ENCODE results near the gene ATP11C.

ATP11C gene

GRCh38 chrX:139758809-139759208 is 174.0 kb downstream of the ATP11C start:
- Histone ChIP-seq H3K4me1 (ENCODE audit: insufficient read depth, low read length) (no peaks in the 10 kb centered on the region), H3K4me3 (ENCODE audit: low read length) (no peak overlapping the region), H2AFZ (ENCODE audit: low read depth, low read length) (no peak overlapping the region), H3K36me3 (ENCODE audit: insufficient read depth, low read length) (peaks cover 2% of the 10 kb centered on the region), H3K27me3 (ENCODE audit: insufficient read depth, low read length) (no peaks in the 10 kb centered on the region), H3K9me3 (ENCODE audit: low read length) (peaks cover 7% of the 10 kb centered on the region)

GRCh38 chrX:139758250-139758649 is 174.6 kb downstream of the ATP11C start:
- no peak overlapping the region for H3K4me3 ChIP-seq (ENCODE audit: low read length)
- H3K36me3 ChIP-seq (ENCODE audit: insufficient read depth, low read length), result peaks cover 2% of the 10 kb centered on the region
- H3K4me1 ChIP-seq (ENCODE audit: insufficient read depth, low read length), result no peaks in the 10 kb centered on the region
- no peak overlapping the region for H2AFZ ChIP-seq (ENCODE audit: low read depth, low read length)
- peaks cover 7% of the 10 kb centered on the region for H3K9me3 ChIP-seq (ENCODE audit: low read length)
- H3K27me3 ChIP-seq (ENCODE audit: insufficient read depth, low read length), result no peaks in the 10 kb centered on the region

- H3K36me3 ChIP-seq (ENCODE audit: insufficient read depth, low read length), result no peaks in the 10 kb centered on the region
- no peaks in the 10 kb centered on the region for H3K27me3 ChIP-seq (ENCODE audit: insufficient read depth, low read length)
- H3K4me3 ChIP-seq (ENCODE audit: low read length), result no peak overlapping the region
- H3K9me3 ChIP-seq (ENCODE audit: low read length), result peaks cover 6% of the 10 kb centered on the region
- H2AFZ ChIP-seq (ENCODE audit: low read depth, low read length), result no peak overlapping the region
- H3K4me1 ChIP-seq (ENCODE audit: insufficient read depth, low read length), result no peaks in the 10 kb centered on the region
These were observed 181.8 kb downstream of the ATP11C start for GRCh38 chrX:139751053-139751452.

GRCh38 chrX:139750390-139750789 is 182.5 kb downstream of the ATP11C start:
- Histone ChIP-seq H2AFZ (ENCODE audit: low read depth, low read length) (no peak overlapping the region), H3K4me1 (ENCODE audit: insufficient read depth, low read length) (no peaks in the 10 kb centered on the region), H3K36me3 (ENCODE audit: insufficient read depth, low read length) (no peaks in the 10 kb centered on the region), H3K27me3 (ENCODE audit: insufficient read depth, low read length) (no peaks in the 10 kb centered on the region), H3K9me3 (ENCODE audit: low read length) (peaks cover 3% of the 10 kb centered on the region), H3K4me3 (ENCODE audit: low read length) (no peak overlapping the region)

- Histone ChIP-seq H3K4me3 (ENCODE audit: low read length) (no peak overlapping the region), H3K4me1 (ENCODE audit: insufficient read depth, low read length) (no peaks in the 10 kb centered on the region), H3K36me3 (ENCODE audit: insufficient read depth, low read length) (peaks cover 2% of the 10 kb centered on the region), H3K9me3 (ENCODE audit: low read length) (no peaks in the 10 kb centered on the region), H3K27me3 (ENCODE audit: insufficient read depth, low read length) (no peaks in the 10 kb centered on the region), H2AFZ (ENCODE audit: low read depth, low read length) (no peak overlapping the region)
These were observed 193.7 kb downstream of the ATP11C start for GRCh38 chrX:139739138-139739537.

GRCh38 chrX:139738581-139738980 is 194.3 kb downstream of the ATP11C start:
- H3K9me3 ChIP-seq (ENCODE audit: low read length), result no peaks in the 10 kb centered on the region
- peaks cover 2% of the 10 kb centered on the region for H3K36me3 ChIP-seq (ENCODE audit: insufficient read depth, low read length)
- no peak overlapping the region for H2AFZ ChIP-seq (ENCODE audit: low read depth, low read length)
- no peaks in the 10 kb centered on the region for H3K27me3 ChIP-seq (ENCODE audit: insufficient read depth, low read length)
- no peaks in the 10 kb centered on the region for H3K4me1 ChIP-seq (ENCODE audit: insufficient read depth, low read length)
- no peak overlapping the region for H3K4me3 ChIP-seq (ENCODE audit: low read length)

GRCh38 chrX:139736151-139736550 is 196.7 kb downstream of the ATP11C start:
- H2AFZ ChIP-seq (ENCODE audit: low read depth, low read length), result no peak overlapping the region
- no peaks in the 10 kb centered on the region for H3K9me3 ChIP-seq (ENCODE audit: low read length)
- no peaks in the 10 kb centered on the region for H3K4me1 ChIP-seq (ENCODE audit: insufficient read depth, low read length)
- H3K36me3 ChIP-seq (ENCODE audit: insufficient read depth, low read length), result peaks cover 2% of the 10 kb centered on the region
- no peak overlapping the region for H3K4me3 ChIP-seq (ENCODE audit: low read length)
- no peaks in the 10 kb centered on the region for H3K27me3 ChIP-seq (ENCODE audit: insufficient read depth, low read length)

- Histone ChIP-seq H3K4me1 (ENCODE audit: insufficient read depth, low read length) (no peaks in the 10 kb centered on the region), H3K4me3 (ENCODE audit: low read length) (no peak overlapping the region), H2AFZ (ENCODE audit: low read depth, low read length) (no peak overlapping the region), H3K9me3 (ENCODE audit: low read length) (no peaks in the 10 kb centered on the region), H3K27me3 (ENCODE audit: insufficient read depth, low read length) (no peaks in the 10 kb centered on the region), H3K36me3 (ENCODE audit: insufficient read depth, low read length) (no peaks in the 10 kb centered on the region)
These were observed 197.9 kb downstream of the ATP11C start for GRCh38 chrX:139734996-139735395.

GRCh38 chrX:139725720-139726119 is 207.1 kb downstream of the ATP11C start:
- Histone ChIP-seq H2AFZ (ENCODE audit: low read depth, low read length) (no peak overlapping the region), H3K9me3 (ENCODE audit: low read length) (no peaks in the 10 kb centered on the region), H3K4me3 (ENCODE audit: low read length) (no peak overlapping the region), H3K27me3 (ENCODE audit: insufficient read depth, low read length) (no peaks in the 10 kb centered on the region), H3K36me3 (ENCODE audit: insufficient read depth, low read length) (no peaks in the 10 kb centered on the region), H3K4me1 (ENCODE audit: insufficient read depth, low read length) (peaks cover 20% of the 10 kb centered on the region)

GRCh38 chrX:139724626-139725025 is 208.2 kb downstream of the ATP11C start:
- Histone ChIP-seq H3K36me3 (ENCODE audit: insufficient read depth, low read length) (no peaks in the 10 kb centered on the region), H3K4me3 (ENCODE audit: low read length) (no peak overlapping the region), H3K9me3 (ENCODE audit: low read length) (no peaks in the 10 kb centered on the region), H3K27me3 (ENCODE audit: insufficient read depth, low read length) (no peaks in the 10 kb centered on the region), H2AFZ (ENCODE audit: low read depth, low read length) (no peak overlapping the region), H3K4me1 (ENCODE audit: insufficient read depth, low read length) (peaks cover 22% of the 10 kb centered on the region)

GRCh38 chrX:139720979-139721378 is 211.9 kb downstream of the ATP11C start:
- H3K4me1 ChIP-seq (ENCODE audit: insufficient read depth, low read length), result peaks cover 17% of the 10 kb centered on the region
- H2AFZ ChIP-seq (ENCODE audit: low read depth, low read length), result no peak overlapping the region
- H3K9me3 ChIP-seq (ENCODE audit: low read length), result no peaks in the 10 kb centered on the region
- no peak overlapping the region for H3K4me3 ChIP-seq (ENCODE audit: low read length)
- no peaks in the 10 kb centered on the region for H3K27me3 ChIP-seq (ENCODE audit: insufficient read depth, low read length)
- no peaks in the 10 kb centered on the region for H3K36me3 ChIP-seq (ENCODE audit: insufficient read depth, low read length)

- no peak overlapping the region for H2AFZ ChIP-seq (ENCODE audit: low read depth, low read length)
- no peaks in the 10 kb centered on the region for H3K9me3 ChIP-seq (ENCODE audit: low read length)
- H3K27me3 ChIP-seq (ENCODE audit: insufficient read depth, low read length), result no peaks in the 10 kb centered on the region
- H3K4me3 ChIP-seq (ENCODE audit: low read length), result no peak overlapping the region
- H3K4me1 ChIP-seq (ENCODE audit: insufficient read depth, low read length), result peaks cover 9% of the 10 kb centered on the region
- no peaks in the 10 kb centered on the region for H3K36me3 ChIP-seq (ENCODE audit: insufficient read depth, low read length)
These were observed 212.7 kb downstream of the ATP11C start for GRCh38 chrX:139720136-139720535.

- H3K4me3 ChIP-seq (ENCODE audit: low read length), result no peak within 1 kb of the TSS
- H3K27me3 ChIP-seq (ENCODE audit: insufficient read depth, low read length), result no peaks in the 10 kb centered on the region
- H3K36me3 ChIP-seq (ENCODE audit: insufficient read depth, low read length), result no peaks in the 10 kb centered on the region
These were observed 224.8 kb downstream of the ATP11C start, which contains the start of gene MCF2 for GRCh38 chrX:139708067-139708466. TSS of gene MCF2 (minus strand) at chrX:139708167. CDS start at chrX:139651744, 56,423 bp downstream.

GRCh38 chrX:139702658-139703057 is 230.2 kb downstream of the ATP11C start:
- H3K4me3 ChIP-seq (ENCODE audit: low read length), result no peak overlapping the region
- no peaks in the 10 kb centered on the region for H3K4me1 ChIP-seq (ENCODE audit: insufficient read depth, low read length)
- no peaks in the 10 kb centered on the region for H3K27me3 ChIP-seq (ENCODE audit: insufficient read depth, low read length)
- no peaks in the 10 kb centered on the region for H3K36me3 ChIP-seq (ENCODE audit: insufficient read depth, low read length)
- H2AFZ ChIP-seq (ENCODE audit: low read depth, low read length), result no peak overlapping the region
- H3K9me3 ChIP-seq (ENCODE audit: low read length), result no peaks in the 10 kb centered on the region

More at GRCh38 chrX:139708067-139708466, 224.8 kb downstream of the ATP11C start, which contains the start of gene MCF2:
- Histone ChIP-seq H3K4me1 (ENCODE audit: insufficient read depth, low read length) (no peaks in the 10 kb centered on the region), H3K9me3 (ENCODE audit: low read length) (no peaks in the 10 kb centered on the region), H2AFZ (ENCODE audit: low read depth, low read length) (no peak within 1 kb of the TSS)
